ENCODE results near the gene PRRC2B.
"Not testable (repeated sequence)": the region's sequence is repeated elsewhere in the genome, so short reads cannot be mapped to it uniquely, and the experiment has no call there.

- TF ChIP-seq POLR2A, CTCF (IDR thresholded peaks at IDR 0.05): not testable (repeated sequence)
Observed at GRCh38 chr9:131344931-131345535, 48.9 kb upstream of the PRRC2B start.
